ENCODE measurements around the gene TTYH2.
"Not testable (repeated sequence)": the region's sequence is repeated elsewhere in the genome, so short reads cannot be mapped to it uniquely, and the experiment has no call there.

TTYH2 gene, protein sequence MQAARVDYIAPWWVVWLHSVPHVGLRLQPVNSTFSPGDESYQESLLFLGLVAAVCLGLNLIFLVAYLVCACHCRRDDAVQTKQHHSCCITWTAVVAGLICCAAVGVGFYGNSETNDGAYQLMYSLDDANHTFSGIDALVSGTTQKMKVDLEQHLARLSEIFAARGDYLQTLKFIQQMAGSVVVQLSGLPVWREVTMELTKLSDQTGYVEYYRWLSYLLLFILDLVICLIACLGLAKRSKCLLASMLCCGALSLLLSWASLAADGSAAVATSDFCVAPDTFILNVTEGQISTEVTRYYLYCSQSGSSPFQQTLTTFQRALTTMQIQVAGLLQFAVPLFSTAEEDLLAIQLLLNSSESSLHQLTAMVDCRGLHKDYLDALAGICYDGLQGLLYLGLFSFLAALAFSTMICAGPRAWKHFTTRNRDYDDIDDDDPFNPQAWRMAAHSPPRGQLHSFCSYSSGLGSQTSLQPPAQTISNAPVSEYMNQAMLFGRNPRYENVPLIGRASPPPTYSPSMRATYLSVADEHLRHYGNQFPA

DNA sequence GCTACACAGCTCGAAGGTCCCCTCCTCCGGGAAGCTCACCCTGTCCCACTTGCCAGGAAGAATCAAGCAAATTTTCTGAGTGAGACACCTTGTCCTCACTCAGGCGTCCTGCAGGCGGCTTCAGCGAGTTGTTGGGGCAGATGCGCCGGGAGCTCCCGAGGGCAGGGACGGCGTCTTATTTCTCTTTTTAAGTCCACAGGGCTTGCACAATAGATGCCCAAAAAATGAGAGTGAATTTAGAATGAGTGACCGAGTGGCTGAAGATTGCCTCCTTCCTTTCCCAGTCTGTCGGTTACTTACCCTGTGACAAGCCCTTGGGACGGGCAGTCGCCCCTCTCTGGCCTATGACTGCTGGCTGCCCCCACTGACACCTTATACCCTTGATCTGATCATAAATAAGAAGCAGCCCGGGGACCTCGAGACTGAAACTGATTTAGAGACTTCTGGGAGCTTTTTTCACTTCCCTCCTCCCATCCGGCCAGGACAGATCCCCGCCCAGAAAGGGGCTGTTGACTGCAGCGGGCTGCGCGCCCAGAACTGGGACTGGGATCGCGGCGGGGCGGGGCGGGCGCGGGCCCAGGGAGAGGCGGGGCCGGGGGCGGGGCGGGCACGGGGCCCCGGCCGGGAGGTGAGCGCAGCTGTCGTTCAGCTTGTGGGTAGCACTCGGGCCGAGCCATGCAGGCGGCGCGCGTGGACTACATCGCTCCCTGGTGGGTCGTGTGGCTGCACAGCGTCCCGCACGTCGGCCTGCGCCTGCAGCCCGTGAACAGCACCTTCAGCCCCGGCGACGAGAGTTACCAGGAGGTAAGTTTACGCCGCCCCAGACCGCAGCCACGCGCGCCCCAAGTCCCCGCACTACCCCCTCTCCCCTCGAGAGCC is at the start of gene TTYH2:
TSS of gene TTYH2 (plus strand) at position 659 of the 879 bp plus-strand sequence. CDS start at position 676, 17 bp downstream.
- DNase-seq, result peak; percentile 65

DNA sequence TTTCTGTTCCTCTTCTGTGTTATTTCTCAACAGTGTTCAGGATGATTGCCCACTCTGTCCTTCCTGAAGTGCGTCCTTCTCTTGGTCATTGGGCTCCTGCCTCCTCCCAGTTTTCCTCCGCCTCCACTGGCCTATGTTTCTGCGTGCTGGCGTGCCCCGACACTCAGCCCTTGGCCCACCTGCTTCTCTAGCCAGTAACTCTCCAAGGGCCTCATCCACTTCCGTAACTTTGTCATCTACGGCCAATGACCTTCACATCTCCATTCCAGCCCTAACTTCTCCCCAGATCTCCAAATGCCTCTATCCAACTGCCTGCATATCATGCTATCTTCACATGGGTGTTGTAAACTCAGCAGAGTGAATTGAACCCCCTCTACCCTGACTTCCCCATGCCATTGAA is 49.5 kb upstream of the TTYH2 start:
- no peak for DNase-seq

DNA sequence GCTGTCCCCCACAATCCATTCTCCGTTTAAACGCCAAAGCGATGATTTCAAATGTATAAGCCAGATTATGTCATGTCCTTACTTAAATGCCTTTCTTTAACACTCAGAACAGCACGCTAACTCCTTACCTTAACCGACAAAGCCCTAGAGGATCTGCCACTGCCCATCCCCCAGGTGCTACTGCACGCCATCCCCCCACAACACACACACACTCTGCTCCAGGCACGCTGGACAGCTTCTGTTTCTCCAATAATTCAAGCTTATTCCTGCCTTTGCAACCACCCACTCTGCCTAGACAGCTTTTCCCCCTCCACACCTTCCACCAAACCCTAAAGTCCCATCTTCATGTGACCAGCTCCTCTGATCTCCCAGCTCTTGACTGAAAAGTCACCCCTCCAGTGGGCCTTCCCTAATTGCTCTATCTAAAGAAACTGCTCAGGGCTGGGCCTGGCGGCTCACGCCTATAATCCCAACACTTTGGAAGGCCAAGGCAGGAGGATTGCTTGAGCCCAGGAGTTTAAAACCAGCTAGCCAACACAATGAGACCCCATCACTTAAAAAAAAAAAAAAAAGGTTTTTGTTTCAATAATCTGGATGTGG is 48.8 kb upstream of the TTYH2 start:
- DNase-seq, result no peak

DNA sequence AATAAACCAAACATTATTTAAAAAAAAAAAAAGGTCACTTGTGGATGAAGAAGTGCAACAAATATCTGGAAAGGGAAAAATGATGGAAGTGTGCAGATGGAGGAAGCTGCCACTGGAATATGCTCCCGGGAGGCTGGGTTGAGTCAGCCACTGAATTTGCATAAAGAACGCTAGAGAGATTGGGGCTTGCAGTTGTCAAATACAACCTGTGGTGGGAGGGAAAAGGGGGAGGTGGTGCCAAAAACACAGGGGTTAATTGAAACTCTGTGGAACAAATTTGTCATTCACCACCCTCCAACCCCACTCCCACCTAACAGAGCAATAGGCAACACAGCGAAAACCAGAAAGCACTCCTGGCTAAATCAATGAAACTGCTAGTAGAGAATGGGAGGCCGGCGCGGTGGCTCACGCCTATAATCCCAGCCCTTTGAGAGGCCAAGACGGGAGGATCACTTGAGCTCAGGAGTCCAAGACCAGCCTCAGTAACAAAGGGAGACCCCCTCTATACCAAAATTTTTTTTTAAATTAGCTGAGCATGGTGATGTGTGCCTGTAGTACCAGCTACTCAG is 47.5 kb upstream of the TTYH2 start:
- DNase-seq, result no peak

DNA sequence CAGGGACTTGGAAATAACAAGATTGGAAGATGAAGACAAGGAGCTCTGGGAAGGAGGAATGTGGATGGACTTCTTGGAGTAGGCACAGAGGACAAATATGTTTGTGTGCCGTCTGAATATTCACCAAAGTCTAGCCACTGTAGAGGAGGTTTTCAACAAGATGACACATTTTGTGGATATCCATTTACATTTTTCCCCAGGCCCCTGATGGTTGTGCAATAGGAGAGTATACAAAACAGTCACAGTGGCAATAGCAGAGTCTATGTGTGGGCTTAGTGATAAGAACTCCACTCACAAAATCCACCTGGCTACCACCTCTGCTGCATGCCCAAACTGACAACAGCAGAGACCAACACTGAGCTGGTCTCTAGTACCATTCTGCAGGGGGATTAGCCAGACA is 42.4 kb upstream of the TTYH2 start:
- DNase-seq, result no peak

DNA sequence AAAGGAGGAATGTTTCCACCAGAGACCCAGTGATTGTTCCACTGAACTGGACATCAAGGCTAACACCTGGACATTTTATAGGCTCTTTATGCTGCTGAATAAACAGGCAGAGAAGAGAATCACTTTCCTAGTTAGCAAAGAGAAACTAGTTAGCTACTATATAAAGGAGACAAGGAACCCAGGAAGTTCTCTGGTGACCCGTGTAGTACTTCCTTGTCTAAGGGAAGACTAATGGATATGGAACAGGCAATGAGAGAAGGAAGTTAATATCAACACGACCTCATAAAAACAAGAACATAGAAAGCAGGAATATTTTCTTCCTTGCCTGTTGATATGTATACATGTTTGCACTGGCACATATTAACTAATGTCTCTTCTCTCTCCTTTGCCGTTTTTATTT is 40.7 kb upstream of the TTYH2 start:
- DNase-seq, result no peak

DNA sequence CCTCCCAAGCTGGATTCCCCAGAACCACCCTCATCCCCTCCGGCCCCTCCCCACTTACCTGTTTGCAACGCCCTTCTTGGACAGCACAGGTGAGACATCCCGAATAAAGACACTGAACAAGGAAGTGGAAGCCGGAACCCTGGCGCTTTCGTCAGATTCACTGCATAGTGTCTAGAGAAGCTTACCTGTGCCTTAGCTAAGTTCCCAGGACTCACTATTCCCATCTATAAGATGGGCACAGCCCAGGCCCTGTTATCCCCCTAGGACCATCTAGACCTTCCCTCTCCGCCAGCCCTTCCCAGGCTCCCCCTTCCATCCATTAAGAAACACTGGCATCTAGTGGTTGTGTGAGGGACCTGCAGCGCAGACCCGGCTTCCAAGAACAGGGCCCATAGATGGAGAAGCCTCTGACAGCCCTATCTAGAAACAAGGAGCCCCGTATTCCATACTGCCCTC is 36.8 kb upstream of the TTYH2 start:
- DNase-seq, result peak; percentile 70

DNA sequence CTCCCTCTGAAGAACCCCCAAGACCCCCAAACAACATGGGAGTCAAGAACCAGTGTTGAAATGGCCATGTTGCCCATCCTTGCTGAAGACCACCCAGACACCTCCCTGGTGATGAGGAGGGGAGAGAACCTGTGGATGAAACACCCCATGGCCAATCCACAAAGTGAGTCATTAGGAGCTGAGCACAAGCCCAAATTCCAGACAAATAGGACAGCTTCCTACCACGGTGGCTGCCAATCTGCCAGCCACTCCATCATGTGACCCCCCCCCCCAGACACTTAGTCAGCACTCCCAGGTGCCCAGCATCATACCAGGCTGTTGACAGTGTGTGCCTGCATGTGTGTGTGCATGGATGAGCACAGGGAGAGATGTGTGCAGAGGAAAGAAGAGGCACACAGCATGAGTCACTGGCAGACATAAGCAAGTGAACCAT is 36.3 kb upstream of the TTYH2 start:
- DNase-seq, result no peak

DNA sequence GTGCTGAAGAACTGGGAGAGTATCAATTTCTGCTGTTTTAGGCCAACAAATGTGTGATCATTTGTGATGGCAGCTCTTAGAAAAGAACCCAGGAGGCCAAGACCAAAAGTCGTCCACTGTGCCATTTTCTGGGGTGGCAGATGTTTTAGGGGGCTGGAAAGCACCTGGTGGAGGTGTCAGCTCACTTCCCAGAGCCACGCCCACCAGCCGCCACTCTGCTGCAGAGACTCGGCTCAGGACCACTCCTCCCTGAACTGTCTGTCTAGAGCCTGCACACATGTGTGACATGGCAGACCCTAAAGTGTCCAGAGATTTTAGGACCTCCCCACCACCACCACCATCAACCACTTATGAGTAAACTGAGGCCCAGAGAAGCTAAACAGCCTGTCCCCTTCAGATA is 33.8 kb upstream of the TTYH2 start:
- DNase-seq, result no peak

DNA sequence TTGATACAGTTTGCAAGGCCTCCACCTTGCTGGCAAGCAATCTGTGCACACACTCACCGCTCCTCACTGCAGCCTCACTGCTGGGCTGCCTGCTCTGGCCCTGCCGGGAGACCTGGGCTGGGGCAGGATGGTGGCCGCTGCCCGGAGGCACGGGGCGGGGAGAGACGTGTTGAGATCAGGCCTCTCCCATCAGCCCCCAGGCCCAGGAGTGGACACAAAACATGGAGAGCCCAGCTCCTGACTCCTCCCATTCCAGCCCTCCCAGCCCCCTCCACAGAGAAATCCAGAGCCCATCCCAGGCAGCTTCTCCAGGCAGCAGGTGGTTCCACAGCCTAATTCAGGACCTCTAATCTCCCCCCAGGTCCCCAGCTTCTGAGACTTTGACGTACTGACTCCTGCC is 33.0 kb upstream of the TTYH2 start:
- no peak for DNase-seq

DNA sequence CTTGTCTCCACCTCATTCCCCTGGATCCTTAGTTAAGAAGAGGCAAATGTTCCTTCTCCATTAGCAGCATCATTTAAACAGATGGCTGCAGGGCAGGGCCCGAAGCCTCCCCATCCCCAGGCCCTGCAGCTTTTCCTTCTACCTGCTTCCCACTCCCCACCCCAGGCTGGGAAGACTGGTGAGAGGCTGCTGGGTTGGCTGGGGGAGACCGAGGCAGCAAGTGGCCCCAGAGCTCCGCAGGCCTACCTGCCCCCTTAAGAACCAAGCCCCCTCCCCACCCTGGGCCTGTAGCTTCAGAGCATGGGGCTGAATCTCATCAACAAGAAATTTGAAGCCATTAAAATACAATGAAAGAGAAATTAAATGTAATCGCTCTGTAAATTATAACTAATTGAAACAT is 32.0 kb upstream of the TTYH2 start:
- DNase-seq, result no peak

DNA sequence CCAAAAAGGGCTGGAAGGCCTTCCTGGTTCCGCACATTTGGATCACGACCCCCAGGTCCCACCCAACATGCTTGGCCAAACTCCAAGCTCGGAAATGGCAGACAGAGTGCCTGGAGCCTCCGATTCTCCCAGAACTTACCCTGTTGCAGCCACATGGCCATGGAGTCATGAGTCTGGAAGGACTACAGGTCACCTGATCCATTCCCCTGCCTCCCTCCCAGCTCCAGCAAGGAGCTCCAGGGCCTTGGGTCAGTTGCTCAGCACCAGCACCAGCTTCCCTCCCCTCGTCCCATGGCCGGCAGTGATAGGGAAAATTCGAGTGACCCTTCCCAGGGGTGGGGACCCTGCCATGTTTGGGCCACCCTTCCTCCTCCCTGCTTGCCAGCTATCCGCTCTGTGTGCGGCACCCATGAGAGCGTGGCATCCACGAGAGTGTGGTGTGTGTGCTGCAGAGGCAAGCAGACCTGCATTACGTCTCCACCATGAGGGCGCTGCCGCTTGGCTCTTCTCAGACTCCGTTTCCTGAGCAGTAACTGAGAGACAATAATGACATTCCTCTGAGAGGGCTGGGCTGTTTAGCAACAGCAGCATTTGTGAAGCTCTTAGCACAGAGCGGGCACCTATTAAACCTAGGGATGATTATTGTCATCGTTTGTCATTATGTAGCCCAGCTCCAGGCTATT is 31.2 kb upstream of the TTYH2 start:
- no peak for DNase-seq

DNA sequence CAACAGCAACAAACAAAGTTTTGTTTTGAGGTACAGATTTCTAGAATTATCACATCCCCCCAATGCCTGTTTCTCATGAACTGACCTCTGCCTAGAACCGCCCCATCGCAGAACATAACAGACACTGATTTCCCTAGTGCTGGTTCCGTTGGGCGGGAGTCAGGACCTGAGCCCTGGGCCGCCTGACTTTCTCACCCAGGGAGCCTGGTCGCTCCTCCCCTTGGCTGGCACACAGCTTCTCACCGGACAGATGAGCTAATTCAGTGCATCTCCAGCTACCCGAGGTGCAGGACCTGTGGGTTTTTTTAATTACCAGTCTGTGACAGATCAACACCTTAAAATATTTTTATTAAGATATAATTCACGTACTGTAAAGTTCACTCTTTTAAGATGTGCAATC is 30.0 kb upstream of the TTYH2 start:
- no peak for DNase-seq

DNA sequence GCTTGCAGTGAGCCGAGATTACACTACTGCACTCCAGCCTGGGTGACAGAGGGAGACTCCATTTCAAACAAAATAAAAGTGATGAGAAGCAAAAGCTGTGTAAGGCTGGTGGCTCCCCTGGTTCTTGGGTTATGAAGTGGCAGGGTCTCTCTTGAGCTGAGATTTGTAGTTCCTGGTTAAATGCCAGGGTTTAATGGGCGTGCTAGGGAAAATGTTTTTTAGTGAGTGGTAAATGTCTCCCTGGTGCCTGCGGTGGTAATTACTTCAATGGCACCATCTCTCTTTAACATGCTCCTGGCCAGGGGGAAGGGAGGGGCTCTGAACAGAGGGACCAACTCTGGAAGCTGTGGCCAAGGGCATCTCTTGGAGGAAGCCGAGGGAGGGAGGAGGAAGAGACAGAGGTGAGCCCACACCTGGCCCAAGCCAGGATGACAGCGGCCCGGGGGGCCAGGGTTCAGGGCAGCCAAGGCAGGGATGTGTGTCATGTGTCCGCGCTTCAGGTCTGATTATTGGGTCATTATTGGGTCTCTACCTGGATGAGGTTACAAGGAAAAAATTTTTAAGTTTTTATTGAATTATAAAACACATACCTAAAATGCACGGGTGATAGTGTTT is 27.7 kb upstream of the TTYH2 start:
- DNase-seq, result no peak

DNA sequence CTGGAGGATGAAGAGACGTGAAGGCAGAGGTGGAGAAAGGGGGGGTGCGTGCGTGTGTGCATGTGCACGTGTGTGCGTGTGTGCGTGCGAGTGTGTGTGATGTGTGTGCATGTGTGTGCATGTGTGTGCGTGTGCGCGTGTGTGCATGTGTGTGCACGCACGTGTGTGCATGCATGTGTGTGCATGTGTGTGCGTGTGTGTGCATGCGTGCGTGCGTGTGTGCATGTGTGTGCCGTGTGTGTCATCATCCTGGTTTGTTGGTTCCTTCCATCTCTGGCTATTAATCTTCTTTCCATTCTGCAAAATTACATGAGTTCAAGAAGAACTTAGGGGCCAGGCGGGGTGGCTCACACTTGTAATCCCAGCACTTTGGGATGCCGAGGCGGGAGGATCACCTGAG is 26.9 kb upstream of the TTYH2 start:
- DNase-seq, result no peak

DNA sequence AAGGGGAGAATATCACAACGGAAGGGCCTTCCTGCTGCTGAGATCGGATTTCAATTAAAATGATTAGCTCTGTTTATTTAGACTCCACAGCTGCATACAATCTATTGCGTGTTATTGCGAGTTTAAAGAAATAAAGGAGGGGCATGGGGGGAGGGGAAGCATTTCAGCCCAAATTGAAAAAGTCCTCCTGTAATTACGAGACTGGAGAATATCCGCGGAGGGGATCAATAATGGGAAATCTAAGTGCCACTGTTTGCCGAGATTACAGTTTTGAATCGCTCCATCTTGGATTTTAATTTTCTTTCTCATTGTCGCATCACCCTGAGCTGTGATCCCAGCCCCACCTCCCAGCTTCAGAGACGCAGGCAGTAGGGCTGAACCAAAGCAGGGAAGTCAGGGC is 25.6 kb upstream of the TTYH2 start:
- no peak for DNase-seq

DNA sequence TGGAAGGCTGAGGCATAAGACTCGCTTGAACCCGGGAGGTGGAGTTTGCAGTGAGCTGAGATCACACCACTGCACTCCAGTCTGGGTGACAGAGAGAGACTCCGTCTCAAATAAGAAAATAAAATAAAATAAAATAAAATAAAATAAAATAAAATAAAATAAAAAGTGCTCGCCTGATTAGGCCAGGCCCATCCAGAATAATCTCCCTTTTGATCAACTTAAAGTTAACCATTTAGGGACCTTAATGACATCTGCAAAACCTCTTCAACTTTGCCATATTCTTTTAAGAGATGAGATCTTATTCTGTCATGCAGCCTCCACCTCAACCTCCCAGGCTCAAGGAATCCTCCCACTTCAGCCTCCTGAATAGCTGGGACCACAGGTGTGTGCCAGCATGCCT is 24.7 kb upstream of the TTYH2 start:
- DNase-seq, result not testable (repeated sequence)

DNA sequence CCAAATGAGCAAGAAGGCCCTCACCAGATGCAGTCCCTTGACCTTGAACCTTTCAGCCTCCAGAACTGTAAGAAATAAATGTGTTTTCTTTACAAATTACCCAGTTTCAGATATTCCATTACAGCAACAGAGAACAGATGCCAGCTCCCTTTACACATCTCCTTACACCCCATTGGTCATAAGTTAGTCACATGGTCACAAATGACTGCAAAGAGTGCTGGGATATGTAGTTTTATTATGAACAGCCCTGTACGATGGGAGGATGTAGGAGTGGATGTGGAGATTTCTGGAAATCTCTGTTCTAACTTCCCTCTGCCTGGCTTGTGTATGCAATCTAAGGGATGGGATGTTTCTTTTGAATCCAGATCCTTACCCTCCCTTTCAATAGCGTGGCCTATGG is 23.2 kb upstream of the TTYH2 start:
- peak; percentile 90 for DNase-seq

DNA sequence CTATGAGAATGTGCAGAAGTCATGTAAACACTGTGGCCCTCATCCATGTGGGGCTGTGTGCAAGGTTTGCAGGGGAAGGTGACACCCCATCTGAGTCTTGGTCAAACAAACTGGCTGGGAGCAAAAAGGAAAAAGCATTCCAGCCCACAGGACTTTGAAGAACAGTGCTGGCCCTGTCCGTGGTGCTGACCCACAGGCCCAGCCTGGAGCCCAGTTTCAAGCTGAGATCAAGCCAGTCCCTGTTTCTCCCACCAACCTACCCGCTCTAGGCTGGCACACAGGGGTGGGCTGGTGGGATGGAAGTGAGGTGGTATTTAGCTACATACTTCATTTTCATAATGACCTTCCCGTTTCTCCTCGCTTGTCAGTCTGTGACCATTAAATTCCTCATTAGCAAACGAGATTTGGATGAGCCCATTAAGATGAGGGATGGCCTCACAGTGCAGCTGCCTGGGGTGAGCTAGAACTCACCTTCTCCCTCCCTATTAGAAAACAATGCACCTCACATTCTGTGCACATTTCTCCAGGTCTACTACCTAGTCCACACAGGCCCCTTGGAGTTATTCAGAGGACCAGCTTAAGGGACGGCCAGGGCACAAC is 22.5 kb upstream of the TTYH2 start:
- DNase-seq, result no peak

DNA sequence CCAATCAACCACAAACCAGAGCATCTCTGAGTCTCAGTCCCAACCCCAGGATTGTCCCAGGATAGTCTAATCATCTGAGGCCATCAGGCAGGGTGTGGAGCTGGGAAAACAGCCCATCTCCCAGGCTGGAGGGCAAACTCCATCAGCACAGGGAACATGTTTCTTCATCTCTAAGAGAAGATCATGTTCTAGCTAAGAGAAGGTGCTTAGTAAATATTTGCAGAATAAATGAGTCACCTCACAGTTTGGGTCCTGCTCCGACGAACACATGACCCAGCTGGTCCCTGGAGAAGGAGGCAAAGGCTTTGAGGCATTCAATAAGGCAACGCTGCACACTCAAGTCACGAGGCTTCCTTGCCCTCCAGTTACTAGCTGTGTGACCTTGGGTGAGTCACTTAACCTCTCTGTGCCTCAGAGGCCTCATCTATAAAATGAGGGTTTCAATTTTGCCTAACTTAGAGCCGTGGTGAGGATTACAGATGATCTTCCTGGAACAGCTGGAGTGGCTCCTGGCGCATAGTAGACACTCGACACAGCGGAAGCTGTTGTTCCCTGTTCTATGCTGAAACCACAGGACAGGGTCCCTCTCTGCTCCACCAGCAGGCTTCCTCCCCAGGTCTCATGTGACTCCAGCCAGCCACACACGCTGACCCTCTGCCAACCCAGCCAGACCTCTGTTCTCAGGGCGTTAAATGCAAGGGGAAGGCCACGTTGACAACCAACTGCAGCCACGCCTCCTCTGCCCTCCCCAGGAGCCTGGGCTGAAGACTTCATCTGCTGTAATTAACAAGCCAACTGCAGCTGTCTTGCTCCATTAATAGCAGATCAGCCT is 20.2 kb upstream of the TTYH2 start:
- peak; percentile 80 for DNase-seq

DNA sequence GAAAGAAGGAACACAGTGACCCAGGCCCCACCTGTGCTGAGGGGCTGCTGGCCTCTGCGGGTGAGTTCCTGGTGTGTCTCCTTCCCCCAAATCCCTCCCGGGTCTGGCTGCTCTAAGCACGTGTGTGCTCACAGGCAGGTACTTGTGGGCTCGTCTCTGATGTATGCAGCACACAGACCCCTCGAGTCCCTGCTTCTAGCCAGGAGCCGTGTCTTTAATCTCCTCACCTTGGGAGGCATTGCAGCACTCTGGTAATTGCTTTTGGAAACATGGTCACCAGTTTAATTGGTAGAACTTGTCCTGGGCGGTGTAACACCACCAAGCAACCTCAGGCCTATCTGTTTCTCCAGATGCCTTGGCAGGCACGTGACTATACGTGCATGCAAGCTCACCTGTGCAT is 18.7 kb upstream of the TTYH2 start:
- DNase-seq, result no peak

Data from SHP77 treated with DMSO at 0.1 percent for 48 hours (cell line).